K562 (cell line): ENCODE data around the gene GNRHR. TPM values are rescaled to one million over a fixed set of nuclear protein-coding genes. Genes with fewer than 3 reads are reported as not detected.
A peak's percentile ranks its signal among the peaks of the same experiment; 100 is the strongest.

ENCODE experiments used
- ATAC-seq: fragments of 200-7000 bp; cut with Tn5 transposase; 3 replicates; pipeline ENCODE4 v1.9.1; 2020; ENCODE audit warnings: moderate library complexity
- BruUV-seq: library from RNA; stranded (reverse); fragments of 400-500 nt; replicated peaks from 2 replicates; lab custom pipeline; 2021; lab: Mats Ljungman, UMichigan
- CTCF ChIA-PET: fragments of 300-600 bp; formaldehyde crosslinking; extraction: SDS; loops from one replicate; lab custom pipeline; 2021; ENCODE audit warnings: low intra/inter-chr PET ratio; lab: Yijun Ruan, JAX
- POLR2A ChIA-PET: fragments of 300-600, 350-650 bp; sonication (Branson Sonifier 250); formaldehyde crosslinking; extraction: SDS; loops from one replicate; lab custom pipeline; 2021; ENCODE audit warnings: antibody characterized with exemption, inconsistent platforms; lab: Yijun Ruan, JAX
- DNase-seq, 4 experiments: peaks; one replicate each; pipeline versions ENCODE4 v3.0.0 to v3.0.0-alpha.2; 2011 to 2018; ENCODE audit warnings: low spot score in 3 of 4, mixed read lengths in 3 of 4; ENCODE audit errors: extremely low read depth in 1 of 4
- FAIRE-seq: peaks from 2 replicates; lab custom pipeline; 2011; peaks lifted over from hg19 to GRCh38; lab: Jason Lieb, UNC
- H2AFZ ChIP-seq: 2 replicates; pipeline ENCODE4 v1.6.0; 2011; ENCODE audit warnings: low read depth, low read length, control low read depth, inconsistent platforms
- H3K27ac ChIP-seq: fragments of 200-600 bp; 3 replicates; pipeline ENCODE4 v1.8.0; 2011; ENCODE audit warnings: low read depth, mild to moderate bottlenecking, control low read depth, inconsistent platforms, low read length, moderate library complexity, mixed read lengths; ENCODE audit errors: extremely low read depth
- H3K27me3 ChIP-seq, 2 experiments: fragments of 300-600 bp in 1 of 2; 2 replicates in 1 of 2; 3 replicates in 1 of 2; pipeline versions ENCODE4 v1.6.0 to v1.8.0; 2011; ENCODE audit warnings: inconsistent platforms in 2 of 2, low read length in 2 of 2, mild to moderate bottlenecking in 1 of 2, mixed read lengths in 1 of 2, moderate library complexity in 1 of 2; ENCODE audit not compliant: control insufficient read depth in 2 of 2, insufficient read depth in 2 of 2
- H3K36me3 ChIP-seq: fragments of 300-600 bp; 3 replicates; pipeline ENCODE4 v1.8.0; 2011; ENCODE audit warnings: mild to moderate bottlenecking, low read length, inconsistent platforms; ENCODE audit not compliant: control insufficient read depth, insufficient read depth
- H3K4me1 ChIP-seq, 2 experiments: fragments of 200-600 bp in 1 of 2; replicated peaks in 1 of 2; 2 replicates in 1 of 2; 3 replicates in 1 of 2; pipeline versions ENCODE4 v1.5.1 to v1.8.0; 2011; ENCODE audit warnings: inconsistent platforms in 2 of 2, low read length in 2 of 2, mild to moderate bottlenecking in 1 of 2, mixed read lengths in 1 of 2, moderate library complexity in 1 of 2; ENCODE audit not compliant: control insufficient read depth in 2 of 2, insufficient read depth in 2 of 2
- H3K4me2 ChIP-seq: 2 replicates; pipeline ENCODE4 v1.6.1; 2011; ENCODE audit warnings: low read length, control low read depth, inconsistent platforms, mixed read lengths; ENCODE audit not compliant: insufficient read depth
- H3K4me3 ChIP-seq: fragments of 200-600 bp; sonication (generic), shearing (Covaris generic); 2 replicates; pipeline ENCODE4 v1.5.1; 2016; ENCODE audit warnings: control low read depth, inconsistent platforms
- H3K79me2 ChIP-seq: fragments of 200-600 bp; 3 replicates; pipeline ENCODE4 v1.8.0; 2011; ENCODE audit warnings: low read length, inconsistent platforms; ENCODE audit not compliant: control insufficient read depth, insufficient read depth
- H3K9ac ChIP-seq, 2 experiments: 2 replicates each; pipeline versions ENCODE4 v1.6.0 to v1.6.1; 2011; ENCODE audit warnings: low read depth in 2 of 2, low read length in 2 of 2, control low read depth in 1 of 2, inconsistent platforms in 1 of 2, mild to moderate bottlenecking in 1 of 2, mixed read lengths in 1 of 2; ENCODE audit not compliant: insufficient read depth in 1 of 2
- H3K9me1 ChIP-seq: one replicate; pipeline ENCODE4 v1.6.0; 2011; ENCODE audit warnings: inconsistent platforms, mild to moderate bottlenecking, low read length, moderate library complexity; ENCODE audit not compliant: control insufficient read depth, insufficient read depth
- H3K9me3 ChIP-seq: replicated peaks from 2 replicates; pipeline ENCODE4 v1.5.1; 2011; ENCODE audit warnings: low read depth, low read length, inconsistent platforms; ENCODE audit not compliant: control insufficient read depth, insufficient read depth
- H4K20me1 ChIP-seq: replicated peaks from 2 replicates; pipeline ENCODE4 v1.6.1; 2011; ENCODE audit warnings: low read length, inconsistent platforms, mixed read lengths; ENCODE audit not compliant: control insufficient read depth, insufficient read depth
- NR2C1 ChIP-seq, 2 experiments: fragments of 450-650 bp; IDR thresholded peaks; 2 replicates each; pipeline ENCODE4 v1.6.1; 2017; ENCODE audit warnings: mild to moderate bottlenecking in 2 of 2, antibody characterized with exemption in 1 of 2, inconsistent platforms in 1 of 2, missing compliant biosample characterization in 1 of 2, missing genetic modification characterization in 1 of 2
- REST ChIP-seq, 2 experiments: fragments of 450-650 bp; formaldehyde crosslinking in 1 of 2; IDR thresholded peaks; 2 replicates each; pipeline versions ENCODE4 v1.4.0 to v1.6.1; 2014 to 2020; ENCODE audit warnings: mild to moderate bottlenecking in 2 of 2, borderline replicate concordance in 1 of 2, low read depth in 1 of 2
- TAF1 ChIP-seq: IDR thresholded peaks from 2 replicates; pipeline ENCODE4 v1.6.1; 2011; ENCODE audit warnings: mild to moderate bottlenecking, low read length, moderate library complexity; ENCODE audit not compliant: insufficient read depth, control insufficient read depth, severe bottlenecking; ENCODE audit errors: extremely low read depth
- XRCC3 ChIP-seq: fragments of 450-650 bp; IDR thresholded peaks from 2 replicates; pipeline ENCODE4 v1.6.1; 2017; ENCODE audit warnings: mild to moderate bottlenecking, moderate library complexity
- WGBS: fragments of 100-300 bp; shearing (Covaris generic); methylation state at CpG from one replicate; pipeline ENCODE4 v1.1.6; 2016; ENCODE audit warnings: low coverage, mixed read lengths; ENCODE audit not compliant: insufficient coverage; ENCODE audit errors: missing lambda C conversion rate; 5-methylcytosine and 5-hydroxymethylcytosine counted together
- in situ Hi-C: fragments of 300-500 bp; cut with MboI; formaldehyde crosslinking; loops from 4 replicates; pipeline ENCODE4 v1.15.0; 2018; ENCODE audit warnings: inconsistent platforms, mixed read lengths
- intact Hi-C: fragments of 100-400 bp; cut with micrococcal nuclease; formaldehyde crosslinking; loops from 2 replicates; pipeline ENCODE4 v1.14.2; 2022
- polyA plus RNA-seq, 8 experiments: library from polyadenylated mRNA; depleted of rRNA in 4 of 8; stranded (reverse) in 5 of 8; unstranded in 3 of 8; fragments of >200 nt; fragmentation: Nextera tagmentation in 2 of 8; fragmentation: Illumina TruSeq in 1 of 8; extraction: Ambion mirVana in 2 of 8; extraction: Trizol in 1 of 8; gene quantifications; 2 replicates each; pipeline versions ENCODE4 v1.2.1 to v1.2.3, GENCODE V29; 2011 to 2014; ENCODE audit warnings: inconsistent platforms in 1 of 8, missing spikeins in 1 of 8
- total RNA-seq, 7 experiments: library from RNA; depleted of rRNA in 6 of 7; stranded (reverse); fragments of >200 nt in 6 of 7; fragmentation: Illumina TruSeq in 2 of 7; extraction: Trizol in 2 of 7; gene quantifications; 2 replicates each; pipeline versions ENCODE4 v1.2.1 to v1.2.3, GENCODE V29; 2011 to 2021; ENCODE audit warnings: low replicate concordance in 1 of 7
- TF ChIP-seq, protein P1 (sequence below): fragments of 450-650 bp; IDR thresholded peaks from 2 replicates; pipeline ENCODE4 v1.6.1; 2016
- TF ChIP-seq, protein P2 (sequence below): sonication (generic); formaldehyde crosslinking; IDR thresholded peaks from 2 replicates; pipeline ENCODE4 v1.8.0; 2023; ENCODE audit warnings: mild to moderate bottlenecking, missing genetic modification reagents
- TF ChIP-seq, protein P3 (sequence below): sonication (generic); formaldehyde crosslinking; IDR thresholded peaks from 2 replicates; pipeline ENCODE4 v1.9.0; 2022; ENCODE audit warnings: mild to moderate bottlenecking, missing genetic modification reagents

The GNRHR gene
- total and polyA plus RNA-seq, 9 of the 15 experiments (the other 6 are each of a cell fraction or from before 2014, with no cell fraction given): 0.06 to 0.13 TPM; not detected in 7

DNA sequence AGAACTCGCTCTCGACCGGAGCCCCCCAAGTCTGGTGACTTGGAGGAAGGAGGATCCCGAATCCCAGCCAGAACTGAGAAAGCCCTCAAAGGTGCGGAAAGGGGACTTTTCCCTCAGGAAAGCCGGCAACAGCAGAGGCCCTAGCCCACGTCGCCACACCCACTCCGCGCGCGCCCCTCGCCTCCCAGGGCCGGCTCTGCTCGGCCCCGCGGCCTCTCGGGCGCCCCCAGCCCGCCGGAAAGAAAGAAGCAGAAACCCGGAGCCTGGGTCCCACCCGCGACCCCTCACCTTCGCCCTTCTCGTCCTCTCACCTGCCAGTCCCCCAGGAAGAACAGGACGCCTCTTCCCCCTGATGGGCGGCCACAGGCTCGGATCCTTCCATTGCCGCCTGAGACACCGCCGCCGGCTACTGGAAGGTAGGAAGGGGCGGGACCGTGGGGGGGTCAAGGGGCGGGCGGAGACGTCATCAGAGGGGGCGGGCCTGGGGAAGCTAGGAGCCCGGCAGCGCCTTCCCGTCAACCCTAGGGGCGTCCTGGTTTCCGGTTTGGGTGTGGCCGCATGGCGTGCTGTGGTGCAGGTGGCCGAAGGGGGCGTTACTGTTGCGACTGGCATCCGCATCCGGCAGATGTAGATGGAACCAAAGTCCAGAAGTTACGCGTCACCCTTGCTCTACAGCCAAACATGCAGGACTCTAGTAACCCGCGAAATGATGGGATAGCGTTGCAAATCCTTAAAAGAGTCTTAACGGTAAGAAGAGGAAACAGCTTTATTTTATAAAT, 53.3 kb downstream of the GNRHR start, which contains the start of gene UBA6:
Gene UBA6, minus strand, starts transcription at position 418 of the 779 bp plus-strand sequence. Its CDS starts 36 bp downstream, at position 382.
- no peaks in the 10 kb centered on the region for H3K9me1 ChIP-seq
- peaks cover 3 to 12% of the 10 kb centered on the region in 2 experiments; a peak in 2 of 5 replicates for H3K4me1 ChIP-seq
- H3K36me3 ChIP-seq: peaks cover 39% of the 10 kb centered on the region
- DNase-seq (peak; percentile 95 to 99 (median 96)), ATAC-seq (peak; percentile 90), FAIRE-seq (peak; percentile 77)
- peak within 1 kb of the TSS; percentile 85 for H3K4me2 ChIP-seq
- H3K79me2 ChIP-seq: peaks cover 97% of the 10 kb centered on the region
- CTCF ChIA-PET: no interaction called here
- peak within 1 kb of the TSS; percentile 88 to 92 for H3K9ac ChIP-seq
- no TSS peak for BruUV-seq
- peaks cover 10% of the 10 kb centered on the region for H3K9me3 ChIP-seq
- peak within 1 kb of the TSS; percentile 89 for H3K27ac ChIP-seq
- H3K4me3 ChIP-seq: peak within 1 kb of the TSS; percentile 82
- intact Hi-C loops: loop anchor here (1.0 to 2.0 kb wide), 2 partner anchors 20 to 156 kb away; partner anchors contain the start of gene CENPC
- peak within 1 kb of the TSS; percentile 92 for H2AFZ ChIP-seq
- in situ Hi-C loops: no loop called here
- H3K27me3 ChIP-seq: no peaks in the 10 kb centered on the region
- WGBS: under 1% methylated on average over 27 of the region's 57 CpGs
- no peaks in the 10 kb centered on the region for H4K20me1 ChIP-seq
- POLR2A ChIA-PET: interaction anchor here (1.0 to 3.1 kb wide), 9 partner anchors 10 to 156 kb away, joined by 3 to 15 read pairs (median 5); partner anchors contain the start of gene CENPC
- TF ChIP-seq, protein P1, sequence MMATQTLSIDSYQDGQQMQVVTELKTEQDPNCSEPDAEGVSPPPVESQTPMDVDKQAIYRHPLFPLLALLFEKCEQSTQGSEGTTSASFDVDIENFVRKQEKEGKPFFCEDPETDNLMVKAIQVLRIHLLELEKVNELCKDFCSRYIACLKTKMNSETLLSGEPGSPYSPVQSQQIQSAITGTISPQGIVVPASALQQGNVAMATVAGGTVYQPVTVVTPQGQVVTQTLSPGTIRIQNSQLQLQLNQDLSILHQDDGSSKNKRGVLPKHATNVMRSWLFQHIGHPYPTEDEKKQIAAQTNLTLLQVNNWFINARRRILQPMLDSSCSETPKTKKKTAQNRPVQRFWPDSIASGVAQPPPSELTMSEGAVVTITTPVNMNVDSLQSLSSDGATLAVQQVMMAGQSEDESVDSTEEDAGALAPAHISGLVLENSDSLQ: peak; percentile 60
- peak; percentile 93 for TF ChIP-seq NR2C1 (IDR thresholded peaks at IDR 0.05)
- peak; percentile 91 for TF ChIP-seq NR2C1 (tag; IDR thresholded peaks at IDR 0.05)
- no peak for TF ChIP-seq REST (IDR thresholded peaks at IDR 0.05; ENCODE audit: borderline replicate concordance)
- no peak for TF ChIP-seq REST (CRISPR knock-in tag; IDR thresholded peaks at IDR 0.05; ENCODE audit: low read depth)
- no peak for TF ChIP-seq XRCC3
- TF ChIP-seq, protein P2, sequence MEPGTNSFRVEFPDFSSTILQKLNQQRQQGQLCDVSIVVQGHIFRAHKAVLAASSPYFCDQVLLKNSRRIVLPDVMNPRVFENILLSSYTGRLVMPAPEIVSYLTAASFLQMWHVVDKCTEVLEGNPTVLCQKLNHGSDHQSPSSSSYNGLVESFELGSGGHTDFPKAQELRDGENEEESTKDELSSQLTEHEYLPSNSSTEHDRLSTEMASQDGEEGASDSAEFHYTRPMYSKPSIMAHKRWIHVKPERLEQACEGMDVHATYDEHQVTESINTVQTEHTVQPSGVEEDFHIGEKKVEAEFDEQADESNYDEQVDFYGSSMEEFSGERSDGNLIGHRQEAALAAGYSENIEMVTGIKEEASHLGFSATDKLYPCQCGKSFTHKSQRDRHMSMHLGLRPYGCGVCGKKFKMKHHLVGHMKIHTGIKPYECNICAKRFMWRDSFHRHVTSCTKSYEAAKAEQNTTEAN (CRISPR knock-in tag): no peak
- TF ChIP-seq, protein P3, sequence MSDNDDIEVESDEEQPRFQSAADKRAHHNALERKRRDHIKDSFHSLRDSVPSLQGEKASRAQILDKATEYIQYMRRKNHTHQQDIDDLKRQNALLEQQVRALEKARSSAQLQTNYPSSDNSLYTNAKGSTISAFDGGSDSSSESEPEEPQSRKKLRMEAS (CRISPR knock-in tag): peak; percentile 90
- TF ChIP-seq TAF1: peak; percentile 90
